ENCODE results near the gene AK5.

- TF ChIP-seq CTCF (IDR thresholded peaks at IDR 0.05 in 8 of 11, conservative IDR thresholded peaks at IDR 0.05 in 3 of 11): no peak
- no peak for TF ChIP-seq POLR2AphosphoS5 (IDR thresholded peaks at IDR 0.05)
These were observed 301.1 kb downstream of the AK5 start for GRCh38 chr1:77582905-77583304.
